Measurements from ENCODE around the gene NATD1. TPM values are rescaled to one million over a fixed set of nuclear protein-coding genes. Genes with fewer than 3 reads are reported as not detected.
A peak's percentile ranks its signal among the peaks of the same experiment; 100 is the strongest.
"Not testable (repeated sequence)": the region's sequence is repeated elsewhere in the genome, so short reads cannot be mapped to it uniquely, and the experiment has no call there.

Gene NATD1
- total RNA-seq, 1 donor from 2014 or later = 5.9 TPM

DNA sequence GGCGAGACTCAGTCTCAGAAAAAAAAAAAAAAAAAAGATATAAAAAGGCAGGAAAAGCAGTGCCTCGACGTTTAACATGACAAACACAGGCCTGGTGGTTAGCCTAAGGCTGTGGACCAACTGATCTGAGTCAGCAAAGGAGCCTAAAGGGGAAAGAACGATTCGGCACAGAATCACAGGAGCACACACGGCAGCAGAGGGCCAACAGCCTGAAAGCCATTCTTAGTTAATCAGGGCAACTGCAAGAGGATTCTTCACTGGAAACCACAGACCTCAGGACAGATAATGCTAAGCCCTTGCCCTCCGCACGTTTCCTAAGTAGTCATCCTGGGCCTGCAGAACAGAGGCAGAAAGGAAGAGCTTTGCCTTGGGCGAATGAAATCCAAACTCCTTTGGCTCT, 53.9 kb downstream of the NATD1 start:
- DNase-seq (ENCODE audit: low spot score) = no peak
- no peak for ATAC-seq

- ATAC-seq (no peak), DNase-seq (ENCODE audit: low spot score) (no peak)
These were observed 54.8 kb downstream of the NATD1 start for GRCh38 chr17:21198411-21198810.

GRCh38 chr17:21196126-21196525, 57.1 kb downstream of the NATD1 start:
- ATAC-seq = no peak
- DNase-seq (ENCODE audit: low spot score) = no peak

- ATAC-seq (no peak), DNase-seq (ENCODE audit: low spot score) (no peak)
These were observed 58.5 kb downstream of the NATD1 start for GRCh38 chr17:21194703-21195102.

- ATAC-seq = peak; percentile 49
- no peak for DNase-seq (ENCODE audit: low spot score)
These were observed 59.0 kb downstream of the NATD1 start for GRCh38 chr17:21194226-21194625.

DNA sequence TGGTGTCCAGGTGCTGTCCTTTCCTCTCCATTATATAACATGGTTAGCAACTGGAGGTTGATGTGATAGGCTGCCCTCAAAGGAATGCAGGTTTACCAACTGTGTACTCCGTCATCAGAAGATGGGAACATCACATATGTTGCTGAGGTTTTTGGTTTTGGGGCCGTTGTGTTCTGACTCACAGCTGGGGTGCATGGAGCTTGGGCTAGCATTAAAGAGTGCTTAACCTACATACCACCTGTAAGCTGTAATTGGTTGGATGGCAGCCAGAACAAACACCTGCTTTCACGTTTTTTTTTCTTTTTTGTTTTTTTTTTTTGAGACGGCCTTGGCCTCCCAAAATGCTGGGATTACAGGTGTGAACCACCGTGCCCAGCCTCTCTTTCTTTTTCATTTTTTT, 60.2 kb downstream of the NATD1 start:
- DNase-seq (ENCODE audit: low spot score) (no peak), ATAC-seq (no peak)

DNA sequence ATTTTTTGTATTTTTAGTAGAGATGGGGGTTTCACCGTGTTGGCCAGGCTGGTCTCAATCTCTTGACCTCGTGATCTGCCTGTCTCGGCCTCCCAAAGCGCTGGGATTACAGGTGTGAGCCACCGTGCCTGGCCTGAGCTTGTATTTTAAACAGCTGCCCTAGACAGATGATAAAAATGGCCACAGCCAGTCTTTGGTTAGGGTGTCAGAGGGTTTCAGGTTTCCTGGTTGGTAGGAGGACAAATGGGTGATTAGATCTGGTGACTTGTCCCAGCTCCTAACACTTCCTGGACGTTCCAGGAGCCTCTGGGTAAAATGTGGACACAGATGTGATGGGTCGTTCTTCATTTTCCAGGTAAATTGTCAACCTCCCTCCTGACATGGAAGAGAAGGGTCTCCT, 60.8 kb downstream of the NATD1 start:
- ATAC-seq; DNase-seq (ENCODE audit: low spot score): not testable (repeated sequence)

DNA sequence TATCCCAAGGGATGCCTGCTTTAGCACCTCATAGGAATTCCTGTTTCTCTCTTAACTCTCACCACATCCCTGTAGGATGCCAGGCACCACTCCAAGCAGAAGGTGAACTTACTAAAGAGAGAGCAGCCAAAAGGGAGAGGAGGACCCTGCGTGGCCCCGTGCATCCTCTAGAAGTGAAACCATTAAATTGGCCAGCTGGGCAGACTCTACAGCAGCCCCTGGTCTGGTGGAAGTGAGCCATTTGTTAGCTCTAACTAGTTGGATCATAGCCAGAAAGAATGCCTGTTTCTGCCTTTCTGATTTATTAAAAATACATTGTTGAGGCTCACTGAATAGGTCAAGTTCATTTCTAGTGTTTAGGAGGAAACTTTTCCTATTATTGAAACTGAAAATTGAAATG, 61.5 kb downstream of the NATD1 start:
- ATAC-seq (no peak), DNase-seq (ENCODE audit: low spot score) (no peak)

DNA sequence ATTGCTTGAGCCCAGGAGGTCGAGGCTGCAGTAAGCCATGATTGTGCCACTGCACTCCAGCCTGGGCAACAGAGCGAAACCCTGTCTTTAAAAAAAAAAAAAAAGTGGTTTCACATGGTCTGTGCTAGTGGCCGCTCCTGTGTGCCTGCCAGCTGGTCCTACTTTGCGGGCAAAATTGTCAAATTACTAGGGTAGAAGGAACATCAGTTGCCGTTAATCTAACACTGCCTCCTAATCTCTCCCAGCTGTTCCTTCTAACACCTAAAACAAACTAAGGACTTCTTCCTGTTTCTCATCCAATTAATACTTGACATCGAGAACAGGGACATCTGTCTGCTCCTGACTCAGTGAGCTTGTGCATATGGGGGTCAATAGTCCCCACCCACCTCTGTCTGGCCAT, 63.1 kb downstream of the NATD1 start:
- DNase-seq (ENCODE audit: low spot score) (no peak), ATAC-seq (no peak)

DNA sequence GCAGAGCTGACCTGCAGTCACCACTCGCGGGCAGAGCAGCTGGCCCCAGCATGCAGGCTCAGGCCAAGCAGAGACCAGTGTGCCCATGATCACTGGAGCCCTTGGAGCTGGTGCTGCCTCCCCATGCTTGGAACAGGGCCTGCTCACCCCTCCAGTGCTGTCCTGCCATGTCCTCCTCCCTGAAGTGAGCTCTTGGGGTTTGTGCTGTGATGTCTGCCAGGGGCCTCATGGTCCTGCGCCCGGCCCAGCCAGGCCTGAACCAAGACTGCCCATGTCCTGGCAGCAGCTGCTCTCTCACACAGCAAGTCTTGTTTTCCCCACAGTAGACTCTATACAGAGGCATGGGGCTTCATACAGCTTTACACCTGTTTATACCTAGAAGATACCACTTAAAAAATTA, 63.8 kb downstream of the NATD1 start:
- DNase-seq (ENCODE audit: low spot score) (no peak), ATAC-seq (no peak)

Other genes with a start within 250 kb of the NATD1 start
- 76.1 TPM for gene USP22, start 210.4 kb downstream of the NATD1 start, total RNA-seq
- gene DHRS7B, start 126.4 kb downstream of the NATD1 start, total RNA-seq = 11.0 TPM
- 9.3 TPM for gene TMEM11, start 39.2 kb downstream of the NATD1 start, total RNA-seq
- 71.5 TPM for gene MAP2K3, start 31.3 kb upstream of the NATD1 start, total RNA-seq
- gene KCNJ12, start 122.9 kb upstream of the NATD1 start, total RNA-seq = 1.7 TPM